Activated CD8-positive, alpha-beta memory T cell treated with anti-CD3 and anti-CD28 coated beads, Interleukin-2, amount 50 U/mL, for 48 hours (primary cell): ENCODE results near the gene TMEM255B.
"Not testable (repeated sequence)": the region's sequence is repeated elsewhere in the genome, so short reads cannot be mapped to it uniquely, and the experiment has no call there.

Experiments used
- DNase-seq: peaks from one replicate; pipeline ENCODE4 v3.0.0-alpha.2; 2020

Gene TMEM255B

DNA sequence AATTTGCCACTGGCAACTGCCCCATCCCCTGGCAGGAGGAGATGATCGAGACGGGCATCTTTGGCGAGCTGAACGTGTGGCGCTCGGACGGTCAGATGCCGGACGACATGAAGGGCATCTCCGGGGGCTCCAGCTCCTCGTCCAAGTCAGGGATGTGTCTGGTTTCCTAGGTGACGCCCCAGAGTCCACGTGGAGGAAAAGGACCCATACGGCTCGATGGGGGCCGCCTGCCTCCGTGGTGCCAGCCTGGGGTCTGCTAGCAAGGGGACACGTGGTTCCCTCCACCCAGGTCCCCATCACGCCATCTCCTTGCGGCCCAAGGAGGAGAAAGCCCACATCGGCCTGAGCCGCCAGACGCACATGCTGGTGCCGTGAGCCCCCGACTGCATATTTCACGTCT is 23.8 kb upstream of the TMEM255B start:
- no peak for DNase-seq

GRCh38 chr13:113735750-113736149 is 23.3 kb upstream of the TMEM255B start:
- DNase-seq, result no peak

DNA sequence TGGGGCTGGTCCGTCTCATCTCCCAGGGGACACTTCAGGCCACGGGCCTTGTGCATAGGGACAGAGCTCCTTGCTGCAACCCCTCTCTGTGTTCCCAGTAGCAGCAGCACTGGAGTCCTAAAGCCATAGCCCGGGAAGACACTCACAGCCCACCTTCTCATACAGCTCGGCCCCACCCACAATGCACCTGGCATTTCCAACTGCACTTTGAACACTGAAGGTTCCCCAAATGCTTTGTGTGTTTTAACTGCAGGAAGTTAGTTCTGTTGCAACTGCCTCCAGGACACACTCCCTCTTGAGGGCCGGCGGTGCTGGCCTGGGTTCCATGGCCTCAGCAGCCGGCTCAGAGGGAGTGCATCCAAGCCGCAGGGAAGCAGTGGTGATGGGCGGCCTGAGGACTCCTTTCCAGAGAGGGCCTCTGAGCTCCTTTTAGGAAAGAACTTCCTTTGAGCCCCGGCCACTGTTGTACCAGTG is 22.7 kb upstream of the TMEM255B start:
- DNase-seq, result no peak

DNA sequence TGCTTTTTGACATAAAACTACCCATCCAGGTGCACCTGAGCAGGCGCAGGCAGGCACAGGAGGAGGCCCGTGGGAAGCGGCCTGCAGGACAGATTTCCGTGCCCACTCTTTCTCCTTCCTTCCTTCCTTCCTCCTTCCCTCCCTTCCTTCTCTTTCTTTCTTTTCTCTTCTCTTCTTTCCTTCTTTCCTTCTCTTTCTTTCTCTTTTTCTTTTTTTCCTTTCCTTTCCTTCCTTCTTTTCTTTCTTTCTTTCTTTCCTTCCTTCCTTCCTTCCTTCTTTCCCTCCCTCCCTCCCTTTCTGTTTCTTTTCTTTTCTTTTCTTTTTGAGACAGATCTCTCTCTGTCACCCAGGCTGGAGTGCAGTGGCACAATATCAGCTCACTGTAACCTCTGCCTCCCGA is 21.2 kb upstream of the TMEM255B start:
- no peak for DNase-seq

GRCh38 chr13:113739527-113740285 is 19.3 kb upstream of the TMEM255B start:
- DNase-seq, result no peak

GRCh38 chr13:113740286-113740556 is 18.8 kb upstream of the TMEM255B start:
- no peak for DNase-seq

DNA sequence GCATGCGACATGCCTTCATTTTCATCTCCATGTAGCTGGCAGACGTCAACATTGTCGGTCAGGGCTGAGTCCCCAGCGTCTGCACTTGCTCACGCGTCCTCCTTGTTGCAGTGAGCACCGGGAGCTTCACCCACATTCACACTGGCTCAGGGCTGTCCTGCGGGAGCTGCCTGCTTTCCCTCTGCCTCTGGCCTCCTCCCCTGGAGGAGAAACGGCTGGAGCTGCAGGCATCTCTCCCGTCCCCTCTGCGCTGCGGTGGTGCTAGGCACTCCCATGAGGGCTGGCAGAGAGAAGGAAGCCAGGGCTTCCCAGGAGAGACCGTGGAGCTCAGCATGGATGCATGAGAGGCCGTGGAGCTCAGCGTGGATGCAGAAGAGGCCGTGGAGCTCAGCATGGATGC is 18.4 kb upstream of the TMEM255B start:
- DNase-seq, result no peak

DNA sequence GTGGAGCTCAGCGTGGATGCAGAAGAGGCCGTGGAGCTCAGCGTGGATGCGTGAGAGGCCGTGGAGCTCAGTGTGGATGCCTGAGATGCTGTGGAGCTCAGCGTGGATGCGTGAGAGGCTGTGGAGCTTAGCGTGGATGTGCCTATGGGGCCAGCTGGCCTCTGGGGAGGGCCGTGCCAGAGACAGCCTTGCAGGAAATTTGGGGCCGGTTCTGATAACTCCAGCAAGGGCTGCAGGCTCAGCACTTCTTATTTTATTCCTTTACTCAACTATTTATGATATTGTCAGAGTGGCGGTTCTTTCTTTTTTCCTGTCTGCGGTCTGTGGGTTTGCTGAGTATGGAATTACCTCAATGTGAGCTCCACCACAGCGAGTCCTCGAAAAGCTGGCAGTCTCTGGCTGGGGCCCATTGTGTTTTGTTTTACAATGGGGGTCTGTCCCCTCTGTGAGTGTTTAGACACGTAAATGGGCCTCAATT is 17.8 kb upstream of the TMEM255B start:
- no peak for DNase-seq

DNA sequence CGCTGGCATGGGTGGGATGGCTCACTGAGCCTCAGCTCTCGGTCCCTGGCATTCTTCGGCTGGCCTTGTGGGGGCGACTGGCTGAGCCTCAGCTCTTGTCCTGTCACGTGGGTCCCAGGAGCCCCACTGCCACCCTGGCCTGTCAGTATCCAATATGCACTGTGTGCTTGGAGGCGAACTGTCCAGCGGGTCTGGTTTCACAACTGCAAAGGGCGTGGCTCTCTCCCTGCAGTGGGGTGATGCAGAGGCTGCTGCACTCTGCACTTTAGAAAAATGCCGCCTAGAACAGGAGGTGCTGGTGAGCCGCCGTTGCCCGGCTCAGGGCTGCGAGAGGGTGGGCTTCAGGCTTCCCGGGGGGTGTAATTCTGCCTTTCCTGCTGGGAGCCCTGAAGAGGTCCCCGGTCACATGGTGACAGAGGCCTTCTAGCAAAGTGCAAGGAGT is 17.0 kb upstream of the TMEM255B start:
- DNase-seq, result no peak

GRCh38 chr13:113742445-113743120 is 16.4 kb upstream of the TMEM255B start:
- DNase-seq, result no peak

GRCh38 chr13:113743366-113744195 is 15.4 kb upstream of the TMEM255B start:
- DNase-seq, result no peak

DNA sequence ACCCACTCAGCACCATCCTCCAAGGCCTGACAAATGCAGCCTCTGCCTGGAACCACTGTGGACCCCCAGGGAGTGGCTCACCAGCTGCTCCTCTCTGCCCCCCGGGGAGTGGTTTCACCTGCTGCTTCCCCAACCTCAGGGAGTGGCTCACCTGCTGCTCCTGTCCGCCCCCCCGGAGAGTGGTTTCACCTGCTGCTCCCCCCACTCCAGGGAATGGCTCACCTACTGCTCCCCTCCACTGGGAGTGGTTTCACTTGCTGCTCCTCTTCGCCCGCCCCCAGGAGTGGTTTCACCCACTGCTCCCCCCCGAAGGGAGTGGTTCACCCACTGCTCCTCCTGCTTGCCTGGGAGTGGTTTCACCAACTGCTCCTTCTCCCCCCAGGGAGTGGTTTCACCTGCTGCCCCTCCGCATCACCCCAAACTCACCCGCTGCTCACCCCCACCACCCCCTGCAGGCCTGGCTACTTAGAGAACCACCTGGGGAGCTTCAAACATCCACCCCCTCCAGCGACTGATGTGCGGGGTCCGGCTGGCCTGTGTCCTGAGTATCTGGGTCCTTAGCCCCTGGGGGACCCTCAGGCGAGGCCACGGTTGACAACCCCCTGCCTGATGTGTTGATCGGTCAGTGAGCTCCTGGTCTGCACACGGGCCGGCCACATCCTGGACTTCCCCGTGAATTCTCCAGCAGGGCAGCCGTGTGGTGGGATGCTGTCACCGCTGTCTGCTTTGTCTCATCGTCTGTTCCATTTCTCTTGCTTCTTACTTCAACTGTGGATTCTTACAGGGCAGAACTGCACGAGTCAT is 14.6 kb upstream of the TMEM255B start:
- DNase-seq, result no peak

DNA sequence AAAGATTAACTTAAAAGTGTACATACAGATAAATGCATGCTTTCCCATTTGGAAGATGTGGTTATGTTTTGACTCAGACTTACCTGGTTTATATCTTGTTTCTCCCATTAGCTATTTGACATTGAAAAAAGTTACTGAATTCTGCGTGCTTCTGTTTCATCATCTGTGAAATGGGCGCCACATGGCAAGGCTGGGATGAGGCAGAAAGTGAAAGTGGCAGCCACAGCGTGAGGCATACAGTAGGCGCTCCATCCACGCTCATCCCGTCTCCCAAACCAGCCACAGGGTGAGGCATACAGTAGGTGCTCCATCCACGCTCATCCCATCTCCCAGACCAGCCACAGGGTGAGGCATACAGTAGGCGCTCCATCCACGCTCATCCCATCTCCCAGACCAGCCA is 14.0 kb upstream of the TMEM255B start:
- no peak for DNase-seq

DNA sequence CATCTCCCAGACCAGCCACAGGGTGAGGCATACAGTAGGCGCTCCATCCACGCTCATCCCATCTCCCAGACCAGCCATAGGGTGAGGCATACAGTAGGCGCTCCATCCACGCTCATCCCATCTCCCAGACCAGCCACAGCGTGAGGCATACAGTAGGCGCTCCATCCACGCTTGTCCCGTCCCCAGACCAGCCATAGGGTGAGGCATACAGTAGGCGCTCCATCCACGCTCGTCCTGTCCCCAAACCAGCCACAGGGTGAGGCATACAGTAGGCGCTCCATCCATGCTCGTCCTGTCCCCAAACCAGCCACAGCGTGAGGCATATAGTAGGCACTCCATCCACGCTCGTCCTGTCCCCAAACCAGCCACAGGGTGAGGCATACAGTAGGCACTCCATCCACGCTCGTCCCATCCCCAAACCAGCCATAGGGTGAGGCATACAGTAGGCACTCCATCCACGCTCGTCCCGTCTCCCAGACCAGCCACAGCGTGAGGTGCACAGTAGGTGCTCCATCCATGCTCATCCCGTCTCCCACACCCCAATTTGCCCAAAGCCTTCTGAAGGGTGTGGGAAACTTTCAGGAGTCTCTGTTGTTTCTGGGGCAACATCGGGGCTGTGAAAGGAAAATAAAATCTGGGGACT is 13.4 kb upstream of the TMEM255B start:
- not testable (repeated sequence) for DNase-seq

- no peak for DNase-seq
Measured at GRCh38 chr13:113746143-113746525, 12.9 kb upstream of the TMEM255B start.

- DNase-seq, result no peak
Measured at GRCh38 chr13:113746671-113747070, 12.4 kb upstream of the TMEM255B start.

GRCh38 chr13:113747291-113747833 is 11.7 kb upstream of the TMEM255B start:
- DNase-seq, result no peak

- no peak for DNase-seq
Measured at GRCh38 chr13:113748101-113748861, 10.7 kb upstream of the TMEM255B start.

- DNase-seq, result no peak
Measured at GRCh38 chr13:113748862-113749451, 10.1 kb upstream of the TMEM255B start.

- no peak for DNase-seq
Measured at GRCh38 chr13:113749507-113749906, 9.5 kb upstream of the TMEM255B start.

DNA sequence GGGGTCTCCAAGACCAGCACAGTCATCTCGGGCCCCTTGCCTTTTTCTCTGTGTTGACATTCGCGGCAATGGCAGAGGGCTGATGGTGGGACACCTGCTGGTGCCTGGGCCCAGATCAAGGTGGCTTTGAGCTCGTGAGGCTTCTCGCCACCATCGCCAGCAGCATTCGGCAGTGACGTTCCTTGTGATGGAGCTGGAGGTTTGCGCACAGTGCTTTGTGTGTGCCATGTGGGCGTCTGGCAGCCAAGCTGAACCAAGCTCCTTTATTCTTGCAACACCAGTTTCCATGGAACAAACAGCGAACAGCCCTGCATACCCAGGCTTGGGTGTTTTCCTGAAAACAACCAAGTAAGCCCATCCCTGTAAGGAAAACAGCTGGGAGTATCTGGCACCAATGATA is 9.1 kb upstream of the TMEM255B start:
- DNase-seq, result no peak
